Eye (tissue), 1 donor: Measurements from ENCODE around the gene MTHFD1.
A peak's percentile ranks its signal among the peaks of the same experiment; 100 is the strongest.

Experiments
- DNase-seq: peaks from one replicate; pipeline ENCODE4 v3.0.0-alpha.2; 2015

The MTHFD1 gene

GRCh38 chr14:64454671-64455070 is 66.5 kb downstream of the MTHFD1 start:
- DNase-seq = no peak

DNA sequence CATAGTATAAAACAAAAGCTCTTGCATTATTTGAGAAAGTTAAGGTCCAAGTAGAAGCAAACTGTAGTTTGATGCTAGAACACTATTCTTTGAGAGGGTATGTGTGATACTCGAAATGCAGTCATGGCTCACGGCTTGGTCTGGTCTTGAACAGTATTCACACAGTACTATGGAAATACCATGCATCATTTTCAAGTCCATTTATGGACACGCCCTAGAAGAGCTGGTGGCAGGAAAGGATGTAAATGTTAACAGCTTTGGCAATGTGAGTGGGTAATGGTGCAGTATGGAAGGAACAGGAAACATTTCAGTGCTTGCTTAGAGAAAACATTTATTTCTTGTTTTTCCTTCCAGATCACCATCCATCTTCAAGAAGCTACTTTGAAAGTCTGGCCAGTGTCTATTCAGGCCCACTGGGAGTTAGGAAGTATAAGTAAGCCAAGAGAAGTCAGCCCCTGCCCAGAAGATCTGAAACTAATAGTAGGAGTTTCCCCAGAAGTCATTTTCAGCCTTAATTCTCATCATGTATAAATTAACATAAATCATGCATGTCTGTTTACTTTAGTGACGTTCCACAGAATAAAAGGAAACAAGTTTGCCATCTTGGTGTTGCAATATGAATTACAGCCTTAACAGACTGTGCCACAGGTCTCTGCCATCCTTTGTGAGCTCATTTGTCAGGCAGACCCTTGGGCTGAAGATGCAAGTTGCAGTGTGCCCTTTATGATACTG is 71.4 kb downstream of the MTHFD1 start:
- no peak for DNase-seq

- no peak for DNase-seq
Measured at GRCh38 chr14:64461221-64461620, 73.1 kb downstream of the MTHFD1 start.

DNA sequence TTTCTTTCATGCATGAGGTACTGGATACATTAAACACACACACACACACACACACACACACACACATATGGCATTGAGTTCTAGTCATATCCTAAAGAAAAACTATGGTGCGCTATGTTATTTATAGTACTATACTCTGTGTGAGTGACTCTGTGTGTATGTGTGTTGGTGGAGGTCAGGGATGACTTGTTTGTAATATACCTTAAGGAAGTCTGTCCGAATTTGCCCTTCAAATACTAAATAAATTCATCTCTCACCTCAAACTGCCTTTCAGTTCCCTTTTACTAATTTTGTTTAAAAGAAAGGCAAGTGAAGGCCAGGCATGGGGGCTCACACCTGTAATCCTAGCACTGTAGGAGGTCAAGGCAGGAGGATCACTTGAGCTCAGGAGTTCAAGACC is 75.0 kb downstream of the MTHFD1 start:
- DNase-seq = no peak

- DNase-seq = no peak
Measured at GRCh38 chr14:64463873-64464272, 75.7 kb downstream of the MTHFD1 start.

GRCh38 chr14:64464651-64465050 is 76.5 kb downstream of the MTHFD1 start:
- no peak for DNase-seq

- peak; percentile 87 for DNase-seq
Measured at GRCh38 chr14:64465191-64465822, 77.2 kb downstream of the MTHFD1 start, which contains the start of gene AKAP5. Gene AKAP5, plus strand, starts transcription at chr14:64465499. Its CDS starts 2,896 bp downstream, at chr14:64468395.

DNA sequence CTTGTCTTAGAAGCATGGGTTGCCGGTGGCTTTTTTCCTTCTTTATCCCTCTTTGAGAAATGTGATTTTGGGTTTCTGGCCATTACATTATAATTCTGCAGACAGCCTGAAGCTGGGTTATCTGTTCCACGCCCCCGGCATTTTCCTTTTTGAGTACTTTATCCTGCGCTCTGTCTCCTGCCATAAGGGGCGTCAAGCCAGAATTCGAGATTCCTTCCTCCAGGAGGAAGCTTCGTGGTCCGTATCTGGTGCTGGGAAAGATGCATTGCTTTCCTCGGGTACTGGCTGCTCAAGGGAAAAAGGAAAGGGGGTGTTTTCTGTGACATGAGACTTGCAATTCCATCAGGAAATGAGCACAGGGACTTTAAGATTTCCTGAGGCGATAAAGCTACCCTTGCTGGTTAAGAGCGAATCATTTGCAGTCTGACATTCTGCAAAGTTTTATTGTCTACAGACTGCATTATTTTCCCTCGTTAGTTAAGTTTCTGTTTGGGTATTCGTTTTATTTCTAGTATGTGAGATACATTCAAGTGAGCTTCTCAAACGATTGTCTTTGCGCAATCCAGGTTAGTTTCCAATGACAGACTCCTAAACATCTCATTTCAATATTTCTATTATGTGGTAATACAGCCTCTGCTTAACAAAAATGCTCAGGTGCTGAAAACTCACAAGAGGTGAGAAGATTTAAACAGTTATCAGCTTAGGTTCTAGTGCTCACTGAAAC is 77.8 kb downstream of the MTHFD1 start:
- DNase-seq = peak; percentile 80

DNA sequence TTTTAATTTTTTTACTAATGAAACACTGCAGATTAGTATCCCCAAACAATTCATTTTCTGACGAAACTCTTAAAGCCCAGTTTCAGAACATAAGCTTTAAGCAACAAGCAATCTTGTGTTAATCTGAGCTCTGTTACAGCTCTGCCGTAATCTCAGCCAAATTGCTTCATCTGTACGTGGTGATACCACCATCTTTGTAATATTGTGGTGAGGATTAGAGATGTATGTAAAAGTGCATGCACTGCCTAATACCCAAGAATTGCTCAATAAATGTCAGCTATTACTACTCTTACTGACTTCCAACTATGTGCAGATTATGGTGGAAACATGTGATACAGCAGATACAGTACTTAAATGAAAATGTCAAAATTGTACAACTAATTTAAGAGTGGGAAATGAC is 78.9 kb downstream of the MTHFD1 start:
- no peak for DNase-seq

DNA sequence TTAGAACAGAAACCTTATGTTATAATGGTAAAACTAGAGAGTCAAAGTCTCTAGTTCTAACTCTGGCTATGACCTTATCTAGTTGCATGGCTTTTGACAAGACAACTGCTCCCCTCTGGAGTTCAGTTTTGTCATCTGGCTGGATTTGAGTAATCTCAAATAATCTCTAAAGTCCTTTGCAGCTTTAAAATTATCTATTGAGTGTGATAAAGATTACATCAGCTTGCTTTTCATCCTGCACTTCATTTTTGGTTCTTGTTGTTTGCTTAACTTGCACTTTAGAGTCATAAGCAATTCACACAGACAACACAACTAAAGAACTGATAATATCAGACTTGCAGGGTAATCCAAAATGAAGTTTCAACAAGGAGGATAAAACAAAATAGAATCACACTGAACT is 79.4 kb downstream of the MTHFD1 start:
- DNase-seq = no peak

DNA sequence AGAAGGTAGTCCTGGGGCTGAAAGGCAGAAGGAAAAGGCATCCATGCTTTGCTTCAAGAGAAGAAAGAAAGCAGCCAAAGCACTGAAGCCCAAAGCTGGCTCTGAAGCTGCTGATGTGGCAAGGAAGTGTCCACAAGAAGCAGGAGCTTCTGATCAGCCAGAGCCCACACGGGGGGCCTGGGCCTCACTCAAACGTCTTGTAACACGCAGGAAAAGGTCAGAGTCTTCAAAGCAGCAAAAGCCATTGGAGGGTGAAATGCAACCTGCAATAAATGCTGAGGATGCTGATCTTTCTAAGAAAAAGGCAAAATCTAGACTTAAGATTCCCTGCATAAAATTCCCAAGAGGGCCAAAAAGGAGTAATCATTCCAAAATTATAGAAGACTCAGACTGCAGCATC is 80.3 kb downstream of the MTHFD1 start:
- DNase-seq = no peak

GRCh38 chr14:64474041-64474440 is 85.9 kb downstream of the MTHFD1 start:
- DNase-seq = no peak

- no peak for DNase-seq
Measured at GRCh38 chr14:64474698-64475097, 86.5 kb downstream of the MTHFD1 start.

GRCh38 chr14:64475585-64476273 is 87.6 kb downstream of the MTHFD1 start:
- no peak for DNase-seq

GRCh38 chr14:64476438-64476837 is 88.3 kb downstream of the MTHFD1 start:
- no peak for DNase-seq

DNA sequence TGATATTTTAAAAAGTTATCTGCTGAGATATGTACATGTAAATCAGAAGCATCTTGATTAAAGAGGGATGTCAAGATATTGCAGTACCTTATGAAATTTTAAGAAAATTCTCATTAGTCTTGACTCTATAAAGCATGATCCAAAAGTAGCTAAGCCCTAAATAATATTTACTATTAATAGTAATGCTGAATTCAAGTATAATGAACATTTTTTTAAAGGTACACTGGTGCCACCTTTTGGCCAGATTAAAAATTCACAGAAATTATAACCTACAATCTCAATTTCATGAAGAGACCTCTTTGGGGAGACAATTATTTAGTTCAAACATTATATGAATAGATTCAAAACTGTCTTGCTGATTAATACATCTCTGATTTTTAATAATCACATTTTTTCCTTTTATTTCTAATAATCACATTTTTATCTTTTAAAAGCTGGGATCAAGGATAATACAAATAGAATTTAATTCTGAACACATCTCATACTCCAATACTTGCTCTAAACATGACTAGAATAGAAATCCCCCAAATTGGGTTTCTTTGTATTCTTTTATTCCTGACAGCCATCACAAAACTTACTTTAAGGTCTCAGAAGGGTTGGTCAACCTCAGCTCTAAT is 90.6 kb downstream of the MTHFD1 start:
- peak; percentile 49 for DNase-seq

- DNase-seq = no peak
Measured at GRCh38 chr14:64488590-64489099, 100.5 kb downstream of the MTHFD1 start.

DNA sequence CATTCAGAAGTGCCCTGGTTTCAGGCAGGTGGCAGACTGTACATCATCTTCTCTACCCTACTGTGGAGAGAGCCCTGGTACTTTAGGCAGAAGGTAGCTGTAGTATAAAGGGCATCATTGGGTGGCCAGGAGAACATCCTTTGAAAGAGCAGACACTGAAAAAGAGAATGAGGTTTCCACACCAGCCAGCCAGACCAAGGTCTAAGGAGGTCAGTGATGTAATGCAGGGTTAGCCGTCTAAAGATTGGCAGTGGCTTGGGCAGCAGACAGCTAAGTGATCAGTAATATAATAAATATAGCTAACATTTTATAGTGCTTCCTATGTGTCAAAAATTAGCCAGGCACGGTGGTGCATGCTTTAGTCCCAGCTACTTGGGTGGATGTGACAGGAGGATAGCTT is 103.5 kb downstream of the MTHFD1 start:
- no peak for DNase-seq

- no peak for DNase-seq
Measured at GRCh38 chr14:64493455-64493854, 105.3 kb downstream of the MTHFD1 start.

DNA sequence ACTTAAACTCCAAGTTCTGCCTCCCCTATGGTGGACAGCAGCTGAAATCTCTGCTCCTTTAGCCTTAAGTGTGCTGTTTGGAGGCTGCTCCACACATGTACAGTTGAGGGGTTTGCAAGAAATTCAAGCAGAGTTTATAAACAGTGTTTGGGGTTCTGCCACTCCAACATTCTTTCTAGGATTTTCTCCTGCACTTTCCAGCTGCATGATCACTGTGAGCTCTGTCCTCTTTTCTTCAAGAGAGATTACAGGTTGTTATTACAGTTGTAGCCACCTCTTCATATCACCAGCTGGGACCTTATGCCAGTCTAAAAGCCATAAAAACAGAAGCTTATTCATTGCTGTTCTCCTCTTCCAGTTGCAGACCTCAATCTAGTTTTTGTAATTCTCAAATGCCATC is 107.1 kb downstream of the MTHFD1 start:
- no peak for DNase-seq

DNA sequence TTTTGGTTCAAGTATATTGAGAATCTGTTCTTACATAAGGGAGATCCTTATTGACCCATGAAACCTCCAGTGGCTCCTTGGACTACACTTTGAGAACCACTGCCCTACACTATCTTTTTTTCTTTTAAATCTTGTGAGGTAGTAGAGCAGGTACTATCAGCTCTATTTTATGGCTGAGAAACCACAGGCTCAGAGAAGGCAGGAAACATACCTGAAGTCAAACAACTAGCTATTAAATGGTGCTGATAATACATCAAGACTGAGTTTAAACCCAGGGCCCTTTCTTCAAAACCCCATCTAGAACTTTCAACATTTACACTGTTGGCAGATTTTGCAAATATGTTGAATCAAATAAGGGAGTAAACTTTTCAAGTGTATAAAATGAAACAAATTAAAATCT is 108.6 kb downstream of the MTHFD1 start:
- DNase-seq = no peak

DNA sequence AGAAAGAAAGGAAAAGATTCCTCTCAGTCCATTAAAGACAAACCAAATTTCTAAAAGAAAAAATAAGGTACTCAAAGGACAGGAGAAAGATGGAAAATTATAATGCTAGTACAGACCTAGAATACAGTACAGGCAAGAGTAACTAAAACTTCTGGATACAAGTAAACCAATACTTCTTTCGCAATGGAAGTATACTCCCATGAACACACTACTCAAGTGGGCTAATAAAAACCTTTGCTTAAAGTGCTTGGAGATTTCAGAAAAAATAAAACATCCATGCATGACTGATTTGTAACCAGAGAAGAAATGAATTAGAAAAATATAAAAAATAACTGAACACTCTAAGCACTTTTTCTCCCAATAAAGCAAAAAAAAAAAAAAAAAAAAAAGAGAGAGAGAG is 111.9 kb downstream of the MTHFD1 start:
- DNase-seq = no peak
